ENCODE results near the gene PICALM.

GRCh38 chr11:86066033-86066432 lies 2.9 kb downstream of the PICALM start:
- TF ChIP-seq RFX5 (IDR thresholded peaks at IDR 0.05; ENCODE audit: low read depth, low read length) (no peak), SUPT20H (IDR thresholded peaks at IDR 0.05; ENCODE audit: borderline replicate concordance, control insufficient read depth, low read depth, low read length) (no peak), CBFB (IDR thresholded peaks at IDR 0.05; ENCODE audit: low read depth) (no peak), KDM1A (IDR thresholded peaks at IDR 0.05; ENCODE audit: borderline replicate concordance) (no peak), MTA3 (IDR thresholded peaks at IDR 0.05; ENCODE audit: borderline replicate concordance, low read length) (no peak), CTCF (IDR thresholded peaks at IDR 0.05 in 2 of 3, conservative IDR thresholded peaks at IDR 0.05 in 1 of 3; ENCODE audit: control insufficient read depth in 2 of 3, extremely low read depth in 1 of 3, insufficient read depth in 1 of 3, low read depth in 3 of 3, low read length in 3 of 3) (no peak)

All from GM12878 (cell line).